Mammary epithelial cell (primary cell): ENCODE data around the gene GGCX.
"Not testable (repeated sequence)": the region's sequence is repeated elsewhere in the genome, so short reads cannot be mapped to it uniquely, and the experiment has no call there.

Experiments
- CTCF ChIP-seq, 2 donors: IDR thresholded peaks in 1 of 2; conservative IDR thresholded peaks in 1 of 2; 2 replicates each; pipeline ENCODE4 v1.5.1; 2011 to 2012; ENCODE audit warnings: inconsistent platforms in 2 of 2, low read length in 2 of 2, mild to moderate bottlenecking in 2 of 2, control low read depth in 1 of 2, low read depth in 1 of 2; ENCODE audit not compliant: insufficient read depth in 1 of 2; ENCODE audit errors: extremely low read depth in 1 of 2
- EZH2 ChIP-seq: IDR thresholded peaks from 2 replicates; pipeline ENCODE4 v1.6.1; 2012; ENCODE audit warnings: low read length, inconsistent platforms, borderline replicate concordance

GRCh38 chr2:85604133-85604444 is 42.8 kb upstream of the GGCX start:
- not testable (repeated sequence) for TF ChIP-seq CTCF (conservative IDR thresholded peaks at IDR 0.05 in 1 of 2, IDR thresholded peaks at IDR 0.05 in 1 of 2; ENCODE audit: extremely low read depth in 1 of 2, insufficient read depth in 1 of 2, low read depth in 1 of 2, low read length in 2 of 2); EZH2
